ENCODE data around the gene MGLL.

- no peak for TF ChIP-seq POLR2A (IDR thresholded peaks at IDR 0.05)
- TF ChIP-seq, protein P1, sequence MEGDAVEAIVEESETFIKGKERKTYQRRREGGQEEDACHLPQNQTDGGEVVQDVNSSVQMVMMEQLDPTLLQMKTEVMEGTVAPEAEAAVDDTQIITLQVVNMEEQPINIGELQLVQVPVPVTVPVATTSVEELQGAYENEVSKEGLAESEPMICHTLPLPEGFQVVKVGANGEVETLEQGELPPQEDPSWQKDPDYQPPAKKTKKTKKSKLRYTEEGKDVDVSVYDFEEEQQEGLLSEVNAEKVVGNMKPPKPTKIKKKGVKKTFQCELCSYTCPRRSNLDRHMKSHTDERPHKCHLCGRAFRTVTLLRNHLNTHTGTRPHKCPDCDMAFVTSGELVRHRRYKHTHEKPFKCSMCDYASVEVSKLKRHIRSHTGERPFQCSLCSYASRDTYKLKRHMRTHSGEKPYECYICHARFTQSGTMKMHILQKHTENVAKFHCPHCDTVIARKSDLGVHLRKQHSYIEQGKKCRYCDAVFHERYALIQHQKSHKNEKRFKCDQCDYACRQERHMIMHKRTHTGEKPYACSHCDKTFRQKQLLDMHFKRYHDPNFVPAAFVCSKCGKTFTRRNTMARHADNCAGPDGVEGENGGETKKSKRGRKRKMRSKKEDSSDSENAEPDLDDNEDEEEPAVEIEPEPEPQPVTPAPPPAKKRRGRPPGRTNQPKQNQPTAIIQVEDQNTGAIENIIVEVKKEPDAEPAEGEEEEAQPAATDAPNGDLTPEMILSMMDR (IDR thresholded peaks at IDR 0.05), result no peak
These were observed 51.5 kb downstream of the MGLL start for GRCh38 chr3:127770671-127771355.

Data from breast epithelium (tissue), 3 donors.